Posterior vena cava (tissue), 2 donors: ENCODE measurements around the gene DPM1. TPM values are rescaled to one million over a fixed set of nuclear protein-coding genes. Genes with fewer than 3 reads are reported as not detected.

Experiments used
- DNase-seq: peaks from one replicate; pipeline ENCODE4 v3.0.0-alpha.2; 2020; ENCODE audit warnings: low spot score
- intact Hi-C, 2 donors: fragments of 100-400 bp; cut with DNase I; formaldehyde crosslinking; loops; one replicate each; pipeline versions ENCODE4 v1.14.1 to v1.14.2; 2022 to 2023
- total RNA-seq, 2 donors: library from RNA; stranded (reverse); fragmentation: NEBNext Ultra II Directional; extraction: Animal tissue kit (Norgen Biotek cat#: 25700); gene quantifications; one replicate each; pipeline ENCODE4 v1.2.1, GENCODE V29; 2021
- donor health status: DM: yes; HTN: yes; CAD: no.
- donor health status: DM: yes; HTN: yes; CAD: no.

Gene DPM1
- total RNA-seq, 2 donors from 2014 or later: 31.6 to 35.7 TPM

- intact Hi-C loops: no loop called here
- DNase-seq: no peak
Observed at GRCh38 chr20:50932691-50933280, 25.5 kb downstream of the DPM1 start.

- intact Hi-C loops: no loop called here
- no peak for DNase-seq
Observed at GRCh38 chr20:50932016-50932485, 26.3 kb downstream of the DPM1 start.

GRCh38 chr20:50931306-50932015 lies 26.9 kb downstream of the DPM1 start, which contains the start of gene ADNP:
TSS of gene ADNP (minus strand) at chr20:50931437. CDS start at chr20:50903996, 27,441 bp downstream.
- intact Hi-C loops: no loop called here
- peak; percentile 97 for DNase-seq

GRCh38 chr20:50930976-50931305 lies 27.4 kb downstream of the DPM1 start:
- intact Hi-C loops: no loop called here
- no peak for DNase-seq

- no peak for DNase-seq
- intact Hi-C loops: no loop called here
Observed at GRCh38 chr20:50930139-50930975, 28.0 kb downstream of the DPM1 start.

GRCh38 chr20:50929299-50930138 lies 28.8 kb downstream of the DPM1 start:
- intact Hi-C loops: no loop called here

GRCh38 chr20:50928469-50928868 lies 29.9 kb downstream of the DPM1 start:
- no peak for DNase-seq
- intact Hi-C loops: no loop called here

More at GRCh38 chr20:50929299-50930138, 28.8 kb downstream of the DPM1 start:
- DNase-seq: peak; percentile 96

GRCh38 chr20:50926530-50926929 lies 31.8 kb downstream of the DPM1 start:
- DNase-seq: no peak
- intact Hi-C loops: no loop called here

GRCh38 chr20:50924261-50924920 lies 33.9 kb downstream of the DPM1 start:
- intact Hi-C loops: loop anchor here in 1 of 2 donors (5.0 kb wide), 1 partner anchor 132 kb away; no protein-coding TSS in a partner anchor
- DNase-seq: no peak

- no peak for DNase-seq
- intact Hi-C loops: loop anchor here in 1 of 2 donors (5.0 kb wide), 1 partner anchor 130 kb away; no protein-coding TSS in a partner anchor
Observed at GRCh38 chr20:50921803-50922501, 36.4 kb downstream of the DPM1 start.

GRCh38 chr20:50920997-50921396 lies 37.3 kb downstream of the DPM1 start:
- DNase-seq: no peak
- intact Hi-C loops: loop anchor here in 1 of 2 donors (5.0 kb wide), 1 partner anchor 129 kb away; no protein-coding TSS in a partner anchor

GRCh38 chr20:50919567-50919966 lies 38.8 kb downstream of the DPM1 start:
- DNase-seq: no peak
- intact Hi-C loops: no loop called here

GRCh38 chr20:50918403-50918802 lies 39.9 kb downstream of the DPM1 start:
- intact Hi-C loops: no loop called here
- no peak for DNase-seq

- no peak for DNase-seq
- intact Hi-C loops: no loop called here
Observed at GRCh38 chr20:50916934-50917333, 41.4 kb downstream of the DPM1 start.

GRCh38 chr20:50916257-50916656 lies 42.1 kb downstream of the DPM1 start:
- intact Hi-C loops: no loop called here
- DNase-seq: no peak

- intact Hi-C loops: no loop called here
- no peak for DNase-seq
Observed at GRCh38 chr20:50915424-50915823, 42.9 kb downstream of the DPM1 start.

- DNase-seq: no peak
- intact Hi-C loops: no loop called here
Observed at GRCh38 chr20:50913690-50914375, 44.5 kb downstream of the DPM1 start.
